ENCODE data around the gene SYT17.

The SYT17 gene

DNA sequence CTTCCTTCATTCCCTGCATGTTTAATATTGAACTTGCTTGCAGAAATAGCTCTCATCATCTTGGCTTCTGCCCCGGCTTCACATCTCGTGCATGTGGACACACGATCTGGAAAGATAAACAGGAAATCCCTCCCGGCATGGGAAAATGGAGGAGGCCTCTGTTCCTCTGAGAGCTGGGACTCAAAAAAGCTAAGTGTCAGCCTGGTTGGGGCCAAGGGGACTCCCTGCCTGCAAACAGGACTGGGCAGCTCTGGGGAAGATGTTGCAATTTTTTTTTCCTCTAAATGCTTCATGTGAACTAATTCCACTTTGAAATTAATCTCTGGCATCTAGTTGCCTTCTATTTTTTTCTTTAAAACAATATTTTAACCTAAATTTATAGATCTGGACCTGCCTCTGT lies 29.4 kb upstream of the SYT17 start:
- TF ChIP-seq, protein P1, sequence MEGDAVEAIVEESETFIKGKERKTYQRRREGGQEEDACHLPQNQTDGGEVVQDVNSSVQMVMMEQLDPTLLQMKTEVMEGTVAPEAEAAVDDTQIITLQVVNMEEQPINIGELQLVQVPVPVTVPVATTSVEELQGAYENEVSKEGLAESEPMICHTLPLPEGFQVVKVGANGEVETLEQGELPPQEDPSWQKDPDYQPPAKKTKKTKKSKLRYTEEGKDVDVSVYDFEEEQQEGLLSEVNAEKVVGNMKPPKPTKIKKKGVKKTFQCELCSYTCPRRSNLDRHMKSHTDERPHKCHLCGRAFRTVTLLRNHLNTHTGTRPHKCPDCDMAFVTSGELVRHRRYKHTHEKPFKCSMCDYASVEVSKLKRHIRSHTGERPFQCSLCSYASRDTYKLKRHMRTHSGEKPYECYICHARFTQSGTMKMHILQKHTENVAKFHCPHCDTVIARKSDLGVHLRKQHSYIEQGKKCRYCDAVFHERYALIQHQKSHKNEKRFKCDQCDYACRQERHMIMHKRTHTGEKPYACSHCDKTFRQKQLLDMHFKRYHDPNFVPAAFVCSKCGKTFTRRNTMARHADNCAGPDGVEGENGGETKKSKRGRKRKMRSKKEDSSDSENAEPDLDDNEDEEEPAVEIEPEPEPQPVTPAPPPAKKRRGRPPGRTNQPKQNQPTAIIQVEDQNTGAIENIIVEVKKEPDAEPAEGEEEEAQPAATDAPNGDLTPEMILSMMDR (IDR thresholded peaks at IDR 0.05; ENCODE audit: low read length), result no peak
- TF ChIP-seq EZH2 (IDR thresholded peaks at IDR 0.05; ENCODE audit: borderline replicate concordance, low read length), result no peak
- H3K4me2 ChIP-seq (ENCODE audit: low read length), result no peak overlapping the region

DNA sequence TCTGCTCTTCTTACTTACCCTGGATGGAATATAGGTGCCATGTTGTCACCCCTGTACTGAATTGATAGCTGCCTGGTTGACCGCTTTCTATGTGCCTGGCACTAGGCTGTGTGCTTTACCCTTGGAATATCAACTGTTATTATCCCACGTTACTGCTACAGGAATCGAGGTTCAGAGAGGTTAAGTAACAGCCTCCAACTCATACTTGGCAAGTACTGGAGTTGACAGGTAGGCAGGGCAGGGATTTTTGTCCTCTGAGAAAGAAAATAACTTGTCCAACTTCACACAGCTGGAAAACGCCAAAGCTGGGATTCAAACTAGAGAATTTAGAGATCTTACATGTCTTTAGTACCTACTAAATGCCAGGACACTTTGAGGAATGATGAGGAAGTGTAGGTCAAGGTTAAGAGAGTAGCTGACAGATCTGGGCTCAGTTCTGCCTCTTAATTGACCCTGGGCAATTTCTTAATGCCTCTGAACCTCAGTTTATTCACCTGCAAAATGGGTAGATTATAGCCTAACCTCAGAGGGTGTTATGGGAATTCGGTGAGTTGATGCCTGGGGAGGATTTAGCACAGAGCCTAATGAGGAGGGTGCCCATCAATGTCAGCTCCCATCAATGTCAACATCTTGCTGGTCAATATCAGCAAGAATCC lies 28.5 kb upstream of the SYT17 start:
- H3K27me3 ChIP-seq (ENCODE audit: insufficient read depth, low read length), result peaks cover 4% of the 10 kb centered on the region; the same call in 1 of the 2 replicates
- TF ChIP-seq, protein P1 (IDR thresholded peaks at IDR 0.05; ENCODE audit: low read length), result no peak
- no peak for TF ChIP-seq EZH2 (IDR thresholded peaks at IDR 0.05; ENCODE audit: borderline replicate concordance, low read length)
- no peak overlapping the region for H3K27ac ChIP-seq (ENCODE audit: low read depth, low read length, poor library complexity, severe bottlenecking)
- no peaks in the 10 kb centered on the region for H3K79me2 ChIP-seq (ENCODE audit: insufficient read depth, low read length)
- H3F3A ChIP-seq (ENCODE audit: insufficient read depth, low read length), result no peaks in the 10 kb centered on the region
- H3K9me3 ChIP-seq (ENCODE audit: low read length), result no peaks in the 10 kb centered on the region
- H3K4me2 ChIP-seq (ENCODE audit: low read length), result no peak overlapping the region
- no peak overlapping the region for H3K4me3 ChIP-seq (ENCODE audit: low read depth, low read length, poor library complexity, severe bottlenecking)
- H3K36me3 ChIP-seq (ENCODE audit: insufficient read depth, low read length), result no peaks in the 10 kb centered on the region
- H3K9me2 ChIP-seq (ENCODE audit: low read depth, low read length), result no peaks in the 10 kb centered on the region
- no peak overlapping the region for H3K9ac ChIP-seq (ENCODE audit: low read length)
- H2AFZ ChIP-seq (ENCODE audit: low read length), result no peak overlapping the region
- H3K4me1 ChIP-seq (ENCODE audit: insufficient read depth, low read length, severe bottlenecking), result no peaks in the 10 kb centered on the region
- no peaks in the 10 kb centered on the region for H4K20me1 ChIP-seq (ENCODE audit: insufficient read depth, low read length)

More for the DNA sequence above, 29.4 kb upstream of the SYT17 start:
- Histone ChIP-seq H3K27me3 (ENCODE audit: insufficient read depth, low read length) (0 out of 2 replicates have a peak, but pooled peaks cover 4% of the 10 kb centered on the region), H3K9ac (ENCODE audit: low read length) (no peak overlapping the region), H3K4me1 (ENCODE audit: insufficient read depth, low read length, severe bottlenecking) (no peaks in the 10 kb centered on the region), H3K4me3 (ENCODE audit: low read depth, low read length, poor library complexity, severe bottlenecking) (no peak overlapping the region), H3K36me3 (ENCODE audit: insufficient read depth, low read length) (no peaks in the 10 kb centered on the region), H3K9me2 (ENCODE audit: low read depth, low read length) (no peaks in the 10 kb centered on the region), H3K79me2 (ENCODE audit: insufficient read depth, low read length) (no peaks in the 10 kb centered on the region), H3F3A (ENCODE audit: insufficient read depth, low read length) (no peaks in the 10 kb centered on the region), H2AFZ (ENCODE audit: low read length) (no peak overlapping the region), H3K27ac (ENCODE audit: low read depth, low read length, poor library complexity, severe bottlenecking) (no peak overlapping the region), H3K9me3 (ENCODE audit: low read length) (no peaks in the 10 kb centered on the region), H4K20me1 (ENCODE audit: insufficient read depth, low read length) (no peaks in the 10 kb centered on the region)

DNA sequence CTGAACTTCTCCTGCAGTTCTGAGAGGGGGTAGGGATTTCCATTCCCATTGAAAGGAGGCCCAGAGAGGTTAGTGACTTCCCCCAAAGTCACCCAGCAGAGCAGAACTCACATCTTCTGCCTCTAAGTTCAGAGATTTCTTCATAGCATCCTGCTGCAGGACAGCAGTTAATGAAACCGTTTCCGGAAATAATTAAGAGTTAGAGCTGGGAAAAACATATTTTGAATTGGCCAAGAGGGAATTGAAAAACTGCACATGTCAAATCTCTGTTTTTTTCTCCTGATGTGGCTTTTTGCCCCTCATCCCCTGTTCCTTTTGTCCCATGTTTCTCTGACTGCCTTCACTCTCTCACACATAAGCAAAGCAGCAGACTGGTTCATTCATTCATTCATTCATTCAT lies 27.6 kb upstream of the SYT17 start:
- H4K20me1 ChIP-seq (ENCODE audit: insufficient read depth, low read length), result no peaks in the 10 kb centered on the region
- no peak overlapping the region for H3K9ac ChIP-seq (ENCODE audit: low read length)
- H3K27ac ChIP-seq (ENCODE audit: low read depth, low read length, poor library complexity, severe bottlenecking), result no peak overlapping the region
- no peak overlapping the region for H3K4me3 ChIP-seq (ENCODE audit: low read depth, low read length, poor library complexity, severe bottlenecking)
- TF ChIP-seq, protein P1 (IDR thresholded peaks at IDR 0.05; ENCODE audit: low read length), result no peak
- no peak for TF ChIP-seq EZH2 (IDR thresholded peaks at IDR 0.05; ENCODE audit: borderline replicate concordance, low read length)
- H3K9me3 ChIP-seq (ENCODE audit: low read length), result no peaks in the 10 kb centered on the region
- no peaks in the 10 kb centered on the region for H3K36me3 ChIP-seq (ENCODE audit: insufficient read depth, low read length)
- no peak overlapping the region for H3K4me2 ChIP-seq (ENCODE audit: low read length)
- H3K27me3 ChIP-seq (ENCODE audit: insufficient read depth, low read length), result peaks cover 7% of the 10 kb centered on the region; the same call in 1 of the 2 replicates
- H3K4me1 ChIP-seq (ENCODE audit: insufficient read depth, low read length, severe bottlenecking), result no peaks in the 10 kb centered on the region
- no peaks in the 10 kb centered on the region for H3F3A ChIP-seq (ENCODE audit: insufficient read depth, low read length)
- no peaks in the 10 kb centered on the region for H3K9me2 ChIP-seq (ENCODE audit: low read depth, low read length)
- H3K79me2 ChIP-seq (ENCODE audit: insufficient read depth, low read length), result no peaks in the 10 kb centered on the region
- no peak overlapping the region for H2AFZ ChIP-seq (ENCODE audit: low read length)

Data from OCI-LY1 (cell line).